ENCODE data around the gene KRTAP10-9.

The KRTAP10-9 gene

GRCh38 chr21:44670642-44671432 lies 43.9 kb downstream of the KRTAP10-9 start:
- no peaks in the 10 kb centered on the region for H3K36me3 ChIP-seq (ENCODE audit: control insufficient read depth in 4 of 4, insufficient read depth in 4 of 4, low read length in 3 of 4)
- peaks cover 0 to 37% (median 12%) of the 10 kb centered on the region in 5 experiments for H3K9me3 ChIP-seq (ENCODE audit: control extremely low read depth in 1 of 5, control insufficient read depth in 4 of 5, insufficient read depth in 2 of 5, low read depth in 1 of 5, low read length in 4 of 5)
- 93% methylated on average over 2 of the region's 3 CpGs for WGBS (ENCODE audit: insufficient coverage)
- CTCF ChIA-PET: no interaction called here
- POLR2A ChIA-PET: no interaction called here
- H3K4me1 ChIP-seq (ENCODE audit: control extremely low read depth in 1 of 4, control insufficient read depth in 4 of 4, insufficient read depth in 4 of 4, low read length in 3 of 4): no peaks in the 10 kb centered on the region
- no peak overlapping the region for H3K27ac ChIP-seq (ENCODE audit: insufficient read depth in 1 of 2, low read depth in 1 of 2, low read length in 2 of 2, poor library complexity in 1 of 2, severe bottlenecking in 2 of 2)
- no peak overlapping the region for H3K4me3 ChIP-seq (ENCODE audit: control insufficient read depth in 1 of 7, extremely low read depth in 1 of 7, insufficient read depth in 4 of 7, low read depth in 2 of 7, low read length in 6 of 7)
- no peak for DNase-seq
- H3K27me3 ChIP-seq (replicated peaks in 2 of 5; ENCODE audit: control insufficient read depth in 4 of 5, insufficient read depth in 5 of 5, low read length in 4 of 5): peaks cover 0 to 10% (median 0%) of the 10 kb centered on the region in 5 experiments

GRCh38 chr21:44671911-44672310 lies 45.0 kb downstream of the KRTAP10-9 start:
- Histone ChIP-seq H3K36me3 (ENCODE audit: control insufficient read depth in 4 of 4, insufficient read depth in 4 of 4, low read length in 3 of 4) (no peaks in the 10 kb centered on the region), H3K4me1 (ENCODE audit: control extremely low read depth in 1 of 4, control insufficient read depth in 4 of 4, insufficient read depth in 4 of 4, low read length in 3 of 4) (no peaks in the 10 kb centered on the region), H3K27me3 (replicated peaks in 2 of 5; ENCODE audit: control insufficient read depth in 4 of 5, insufficient read depth in 5 of 5, low read length in 4 of 5) (peaks cover 0 to 4% (median 0%) of the 10 kb centered on the region in 5 experiments), H3K4me3 (ENCODE audit: control insufficient read depth in 1 of 7, extremely low read depth in 1 of 7, insufficient read depth in 4 of 7, low read depth in 2 of 7, low read length in 6 of 7) (no peak overlapping the region), H3K27ac (ENCODE audit: insufficient read depth in 1 of 2, low read depth in 1 of 2, low read length in 2 of 2, poor library complexity in 1 of 2, severe bottlenecking in 2 of 2) (no peak overlapping the region), H3K9me3 (ENCODE audit: control extremely low read depth in 1 of 5, control insufficient read depth in 4 of 5, insufficient read depth in 2 of 5, low read depth in 1 of 5, low read length in 4 of 5) (peaks cover 0 to 43% (median 12%) of the 10 kb centered on the region in 5 experiments)
- WGBS (ENCODE audit: insufficient coverage): no CpG with 5 or more reads among the region's 1 CpG
- ChIA-PET CTCF (no interaction called here), POLR2A (no interaction called here)
- no peak for DNase-seq

GRCh38 chr21:44677881-44678280 lies 51.0 kb downstream of the KRTAP10-9 start:
- H3K27ac ChIP-seq (ENCODE audit: insufficient read depth in 1 of 2, low read depth in 1 of 2, low read length in 2 of 2, poor library complexity in 1 of 2, severe bottlenecking in 2 of 2): no peak overlapping the region
- no peak overlapping the region for H3K4me3 ChIP-seq (ENCODE audit: control insufficient read depth in 1 of 7, extremely low read depth in 1 of 7, insufficient read depth in 4 of 7, low read depth in 2 of 7, low read length in 6 of 7)
- DNase-seq: no peak
- ChIA-PET POLR2A (no interaction called here), CTCF (no interaction called here)
- peaks cover 0 to 5% (median 0%) of the 10 kb centered on the region in 5 experiments for H3K27me3 ChIP-seq (replicated peaks in 2 of 5; ENCODE audit: control insufficient read depth in 4 of 5, insufficient read depth in 5 of 5, low read length in 4 of 5)
- H3K4me1 ChIP-seq (ENCODE audit: control extremely low read depth in 1 of 4, control insufficient read depth in 4 of 4, insufficient read depth in 4 of 4, low read length in 3 of 4): no peaks in the 10 kb centered on the region
- 96% methylated on average over 12 of the region's 13 CpGs for WGBS (ENCODE audit: insufficient coverage)
- peaks cover 0 to 15% (median 0%) of the 10 kb centered on the region in 5 experiments for H3K9me3 ChIP-seq (ENCODE audit: control extremely low read depth in 1 of 5, control insufficient read depth in 4 of 5, insufficient read depth in 2 of 5, low read depth in 1 of 5, low read length in 4 of 5)
- H3K36me3 ChIP-seq (ENCODE audit: control insufficient read depth in 4 of 4, insufficient read depth in 4 of 4, low read length in 3 of 4): no peaks in the 10 kb centered on the region
